22Rv1 (cell line): ENCODE results near the gene TRAF3.
"Not testable (repeated sequence)": the region's sequence is repeated elsewhere in the genome, so short reads cannot be mapped to it uniquely, and the experiment has no call there.

Experiments used
- H3K27ac ChIP-seq: fragments of 450-650 bp; 2 replicates; pipeline ENCODE4 v1.5.1; 2017
- ZFX ChIP-seq: fragments of 450-650 bp; IDR thresholded peaks from 2 replicates; pipeline ENCODE4 v1.6.1; 2017; ENCODE audit warnings: antibody characterized with exemption, borderline replicate concordance
- TF ChIP-seq, protein P1 (sequence below): fragments of 450-650 bp; IDR thresholded peaks from 2 replicates; pipeline ENCODE4 v1.5.1; 2017; ENCODE audit warnings: mild to moderate bottlenecking

Gene TRAF3

DNA sequence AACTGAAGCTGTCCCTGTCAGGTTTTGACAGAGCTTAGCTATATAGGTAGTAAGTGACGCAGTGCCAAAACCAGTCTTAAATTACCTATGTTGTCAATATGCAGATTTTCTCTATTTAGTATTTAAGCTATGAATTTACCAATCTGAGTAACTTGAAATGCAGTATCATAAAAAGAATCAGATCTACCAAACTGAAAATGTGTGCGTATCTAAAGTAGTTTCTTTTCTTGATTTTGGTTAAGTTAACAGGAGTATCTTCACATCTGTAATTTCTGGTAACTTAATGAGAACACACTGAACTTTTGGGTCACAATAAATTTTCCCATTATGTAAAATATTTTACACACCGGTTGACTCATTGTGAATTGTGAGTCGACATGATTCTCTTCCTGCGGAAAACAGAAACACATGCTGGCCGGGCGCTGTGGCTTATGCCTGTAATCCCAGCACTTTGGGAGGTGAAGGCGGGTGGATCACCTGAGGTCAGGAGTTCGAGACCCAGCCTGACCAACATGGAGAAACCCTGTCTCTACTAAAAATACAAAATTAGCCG lies 45.1 kb downstream of the TRAF3 start:
- H3K27ac ChIP-seq: no peak overlapping the region
- TF ChIP-seq, protein P1, sequence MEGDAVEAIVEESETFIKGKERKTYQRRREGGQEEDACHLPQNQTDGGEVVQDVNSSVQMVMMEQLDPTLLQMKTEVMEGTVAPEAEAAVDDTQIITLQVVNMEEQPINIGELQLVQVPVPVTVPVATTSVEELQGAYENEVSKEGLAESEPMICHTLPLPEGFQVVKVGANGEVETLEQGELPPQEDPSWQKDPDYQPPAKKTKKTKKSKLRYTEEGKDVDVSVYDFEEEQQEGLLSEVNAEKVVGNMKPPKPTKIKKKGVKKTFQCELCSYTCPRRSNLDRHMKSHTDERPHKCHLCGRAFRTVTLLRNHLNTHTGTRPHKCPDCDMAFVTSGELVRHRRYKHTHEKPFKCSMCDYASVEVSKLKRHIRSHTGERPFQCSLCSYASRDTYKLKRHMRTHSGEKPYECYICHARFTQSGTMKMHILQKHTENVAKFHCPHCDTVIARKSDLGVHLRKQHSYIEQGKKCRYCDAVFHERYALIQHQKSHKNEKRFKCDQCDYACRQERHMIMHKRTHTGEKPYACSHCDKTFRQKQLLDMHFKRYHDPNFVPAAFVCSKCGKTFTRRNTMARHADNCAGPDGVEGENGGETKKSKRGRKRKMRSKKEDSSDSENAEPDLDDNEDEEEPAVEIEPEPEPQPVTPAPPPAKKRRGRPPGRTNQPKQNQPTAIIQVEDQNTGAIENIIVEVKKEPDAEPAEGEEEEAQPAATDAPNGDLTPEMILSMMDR: no peak
- no peak for TF ChIP-seq ZFX

DNA sequence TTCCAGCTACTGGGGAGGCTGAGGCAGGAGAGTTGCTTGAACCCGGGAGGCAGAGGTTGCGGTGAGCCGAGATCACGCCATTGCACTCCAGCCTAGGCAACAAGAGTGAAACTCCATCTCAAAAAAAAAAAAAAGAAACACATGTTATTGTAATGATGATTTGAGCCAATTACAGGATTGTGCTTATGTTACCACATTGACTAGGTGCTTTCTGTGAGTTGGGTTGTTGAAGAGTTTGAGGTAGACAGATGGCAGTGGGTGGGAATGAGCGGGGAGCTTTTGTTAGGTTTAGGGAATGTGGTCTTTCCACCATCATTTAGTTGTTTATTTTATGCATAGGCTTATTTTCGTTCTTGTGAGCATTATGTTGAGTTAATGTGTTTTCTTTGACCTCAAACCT lies 45.6 kb downstream of the TRAF3 start:
- not testable (repeated sequence) for H3K27ac ChIP-seq

DNA sequence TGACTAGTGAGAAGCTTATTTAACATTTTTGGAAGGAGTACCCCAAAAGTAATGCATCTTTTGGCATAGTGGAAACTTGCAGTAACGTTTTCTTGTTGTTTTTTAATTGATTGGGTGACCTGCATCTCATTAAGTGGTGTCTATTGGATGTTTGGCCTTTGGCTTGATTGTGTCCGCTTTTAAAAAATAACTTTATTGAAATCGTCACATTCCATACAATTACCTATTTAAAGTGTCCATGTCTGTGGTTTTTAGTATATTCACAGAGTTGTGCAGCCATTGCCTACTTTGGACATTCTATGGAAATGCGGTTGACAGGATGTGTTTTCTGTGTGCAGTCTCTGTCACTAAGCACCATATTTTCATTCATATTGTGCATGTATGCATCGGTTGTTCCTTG lies 46.3 kb downstream of the TRAF3 start:
- no peak overlapping the region for H3K27ac ChIP-seq
- TF ChIP-seq, protein P1: no peak
- TF ChIP-seq ZFX: no peak

DNA sequence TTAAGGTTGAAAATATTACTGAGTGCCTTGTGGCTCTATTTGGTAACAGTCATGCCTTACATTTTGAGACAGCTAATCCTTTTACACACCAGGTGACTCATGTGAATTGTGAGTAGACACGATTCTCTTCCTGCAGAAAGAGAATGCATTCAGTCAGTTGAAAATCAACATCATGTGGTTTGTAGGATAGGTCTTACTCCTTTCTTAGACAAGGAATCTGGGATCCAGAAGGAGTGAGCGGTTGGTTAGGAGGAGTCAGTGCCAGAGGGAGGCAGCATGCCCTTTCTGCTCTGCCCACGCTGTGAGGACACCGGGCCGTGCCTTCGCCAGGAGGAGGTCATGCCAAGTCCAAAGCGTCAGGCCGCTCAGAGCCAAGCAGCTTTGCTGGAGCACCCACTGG lies 47.6 kb downstream of the TRAF3 start:
- no peak overlapping the region for H3K27ac ChIP-seq
- TF ChIP-seq ZFX: no peak
- TF ChIP-seq, protein P1: no peak

DNA sequence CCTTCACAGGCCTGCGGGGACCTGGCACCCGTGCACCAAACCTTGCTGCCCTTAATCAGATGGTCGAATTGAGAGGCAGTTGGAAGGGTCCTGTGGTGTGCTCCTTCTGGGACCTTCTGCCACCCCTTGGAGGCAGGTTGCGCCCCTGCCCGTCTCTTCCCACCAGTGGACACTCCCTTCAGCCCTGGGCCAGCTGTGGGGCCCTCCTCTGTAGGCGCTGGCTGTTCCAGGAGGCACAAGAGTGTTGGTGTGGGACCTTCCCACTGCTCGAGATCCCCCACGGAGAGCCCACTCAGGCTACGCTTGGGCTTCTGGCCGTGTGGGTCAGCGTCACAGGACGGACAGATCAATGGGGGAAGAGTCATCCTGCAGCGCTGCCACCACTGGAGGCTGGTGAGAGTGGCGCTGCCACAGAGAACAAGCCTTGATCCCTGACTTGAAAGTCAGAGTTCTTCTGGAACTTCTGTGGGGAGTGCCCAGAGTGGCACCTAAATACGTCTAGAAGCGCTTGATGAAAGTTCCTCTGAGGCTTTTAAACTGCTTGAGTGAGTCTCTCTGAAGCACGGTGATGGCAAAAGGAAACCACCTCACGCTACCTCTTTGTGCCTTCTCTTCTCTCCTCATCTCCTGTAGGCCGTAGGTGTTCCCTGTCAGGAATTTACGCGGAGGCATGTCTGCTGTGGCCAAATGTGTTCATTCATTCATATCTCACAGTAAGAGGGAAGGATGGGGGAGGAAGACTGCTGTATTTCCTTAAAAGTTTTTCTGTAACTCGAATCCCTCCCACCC lies 48.3 kb downstream of the TRAF3 start:
- TF ChIP-seq, protein P1: no peak
- no peak for TF ChIP-seq ZFX
- H3K27ac ChIP-seq: no peak overlapping the region

DNA sequence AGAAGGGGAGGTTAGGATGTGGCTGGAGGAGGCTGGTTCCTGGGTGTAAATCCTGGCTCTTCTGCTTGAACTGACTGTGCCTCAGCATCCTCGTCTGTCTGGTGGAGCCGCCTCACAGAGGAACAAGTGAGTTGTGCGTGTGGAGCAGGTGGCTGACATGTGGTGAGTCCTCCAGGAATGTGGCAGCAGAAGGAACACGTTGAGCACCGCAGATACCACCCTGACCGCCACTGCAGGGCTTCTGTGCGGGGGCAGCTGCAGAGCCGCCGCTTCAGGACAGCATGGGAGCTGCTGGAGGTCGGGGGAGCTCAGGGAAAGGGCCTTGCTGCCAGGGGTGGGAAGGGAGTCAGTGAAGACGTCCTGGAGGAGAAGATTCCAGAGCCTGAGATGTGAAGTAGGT lies 48.9 kb downstream of the TRAF3 start:
- H3K27ac ChIP-seq: no peak overlapping the region
- TF ChIP-seq, protein P1: no peak
- no peak for TF ChIP-seq ZFX

DNA sequence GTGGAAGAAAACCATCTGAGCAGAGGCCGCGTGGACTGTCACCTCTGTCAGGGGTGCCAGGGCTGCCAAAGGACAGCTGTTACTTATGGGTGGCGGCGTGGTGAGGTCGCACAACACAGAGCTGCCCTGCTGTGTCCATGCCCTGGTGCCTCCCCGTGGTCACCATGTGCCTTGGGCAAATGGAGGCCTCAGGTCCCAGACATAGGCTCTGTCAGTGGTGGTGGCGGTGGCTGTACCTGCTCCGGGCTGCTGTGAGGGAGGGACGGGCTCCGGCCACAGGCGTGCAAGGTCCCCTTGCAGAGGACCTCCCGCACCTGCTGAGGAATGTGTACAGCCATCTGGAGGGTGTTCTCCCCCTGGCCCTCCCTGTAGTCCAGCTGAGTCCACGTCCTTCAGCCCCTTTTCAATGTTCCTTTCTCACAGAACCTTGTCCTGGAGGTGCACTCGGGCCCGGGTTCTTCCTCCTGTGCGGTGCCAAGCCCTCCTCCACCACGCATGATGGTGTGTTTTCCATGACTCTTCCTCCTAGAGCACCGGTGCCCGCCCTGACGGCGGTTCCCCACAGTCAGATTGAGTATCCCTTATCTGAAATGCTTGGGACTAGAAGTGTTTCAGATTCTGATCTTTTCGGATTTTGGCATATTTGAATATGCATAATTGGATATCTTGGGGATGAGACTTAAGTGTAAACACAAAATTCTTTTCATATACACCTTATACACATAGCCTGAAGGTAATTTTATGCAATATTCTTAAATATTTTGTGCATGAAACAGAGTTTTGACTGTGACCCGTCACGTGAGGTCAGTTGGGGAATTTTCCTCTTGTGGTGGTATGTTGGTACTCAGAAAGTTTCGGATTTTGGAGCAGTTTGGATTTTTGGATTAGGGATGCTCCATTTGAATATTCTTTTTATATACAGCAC lies 49.8 kb downstream of the TRAF3 start:
- H3K27ac ChIP-seq: no peak overlapping the region
- TF ChIP-seq ZFX: no peak
- TF ChIP-seq, protein P1: no peak
